ENCODE measurements around the gene UBE3D. TPM values are rescaled to one million over a fixed set of nuclear protein-coding genes. Genes with fewer than 3 reads are reported as not detected.

UBE3D gene
- total RNA-seq, 4 donors from 2014 or later = 5.3 to 12.4 (median 8.4) TPM

DNA sequence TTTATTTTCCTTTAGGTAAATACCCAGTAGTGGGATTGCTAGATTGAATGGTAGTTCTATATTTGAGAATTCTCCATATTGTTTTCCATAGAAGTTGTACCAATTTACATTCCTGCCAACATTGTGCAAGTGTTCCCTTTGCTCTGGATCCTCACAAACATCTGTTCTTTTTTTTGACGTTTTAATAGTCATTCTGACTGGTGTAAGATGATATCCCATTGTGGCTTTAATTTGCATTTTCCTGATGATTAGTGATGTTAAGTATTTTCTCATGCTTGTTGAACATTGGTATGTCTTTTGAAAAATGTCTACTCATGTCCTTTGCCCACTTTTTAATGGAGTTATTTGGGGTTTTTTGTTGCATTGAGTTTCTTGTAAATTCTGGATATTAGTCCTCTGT, 85.6 kb downstream of the UBE3D start:
- TF ChIP-seq, protein P1, sequence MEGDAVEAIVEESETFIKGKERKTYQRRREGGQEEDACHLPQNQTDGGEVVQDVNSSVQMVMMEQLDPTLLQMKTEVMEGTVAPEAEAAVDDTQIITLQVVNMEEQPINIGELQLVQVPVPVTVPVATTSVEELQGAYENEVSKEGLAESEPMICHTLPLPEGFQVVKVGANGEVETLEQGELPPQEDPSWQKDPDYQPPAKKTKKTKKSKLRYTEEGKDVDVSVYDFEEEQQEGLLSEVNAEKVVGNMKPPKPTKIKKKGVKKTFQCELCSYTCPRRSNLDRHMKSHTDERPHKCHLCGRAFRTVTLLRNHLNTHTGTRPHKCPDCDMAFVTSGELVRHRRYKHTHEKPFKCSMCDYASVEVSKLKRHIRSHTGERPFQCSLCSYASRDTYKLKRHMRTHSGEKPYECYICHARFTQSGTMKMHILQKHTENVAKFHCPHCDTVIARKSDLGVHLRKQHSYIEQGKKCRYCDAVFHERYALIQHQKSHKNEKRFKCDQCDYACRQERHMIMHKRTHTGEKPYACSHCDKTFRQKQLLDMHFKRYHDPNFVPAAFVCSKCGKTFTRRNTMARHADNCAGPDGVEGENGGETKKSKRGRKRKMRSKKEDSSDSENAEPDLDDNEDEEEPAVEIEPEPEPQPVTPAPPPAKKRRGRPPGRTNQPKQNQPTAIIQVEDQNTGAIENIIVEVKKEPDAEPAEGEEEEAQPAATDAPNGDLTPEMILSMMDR (IDR thresholded peaks at IDR 0.05) = no peak
- no peak for TF ChIP-seq POLR2A (IDR thresholded peaks at IDR 0.05)
- WGBS, 2 donors = 42 to 48% methylated on average over 1 of the region's 1 CpG
- no peaks in the 10 kb centered on the region for H3K36me3 ChIP-seq

GRCh38 chr6:82979657-82980056, 86.0 kb downstream of the UBE3D start:
- TF ChIP-seq POLR2A (IDR thresholded peaks at IDR 0.05) = no peak
- TF ChIP-seq, protein P1 (IDR thresholded peaks at IDR 0.05) = no peak
- WGBS, 2 donors = 75 to 80% methylated on average over 1 of the region's 1 CpG
- intact Hi-C loops (cut with DNase I) = no loop called here

More for the DNA sequence above, 85.6 kb downstream of the UBE3D start:
- DNase-seq = no peak
- Histone ChIP-seq H3K4me3 (no peak overlapping the region), H3K9me3 (no peaks in the 10 kb centered on the region), H3K4me1 (no peaks in the 10 kb centered on the region), H3K27ac (no peak overlapping the region), H3K27me3 (no peaks in the 10 kb centered on the region)
- intact Hi-C loops (cut with DNase I) = no loop called here

DNA sequence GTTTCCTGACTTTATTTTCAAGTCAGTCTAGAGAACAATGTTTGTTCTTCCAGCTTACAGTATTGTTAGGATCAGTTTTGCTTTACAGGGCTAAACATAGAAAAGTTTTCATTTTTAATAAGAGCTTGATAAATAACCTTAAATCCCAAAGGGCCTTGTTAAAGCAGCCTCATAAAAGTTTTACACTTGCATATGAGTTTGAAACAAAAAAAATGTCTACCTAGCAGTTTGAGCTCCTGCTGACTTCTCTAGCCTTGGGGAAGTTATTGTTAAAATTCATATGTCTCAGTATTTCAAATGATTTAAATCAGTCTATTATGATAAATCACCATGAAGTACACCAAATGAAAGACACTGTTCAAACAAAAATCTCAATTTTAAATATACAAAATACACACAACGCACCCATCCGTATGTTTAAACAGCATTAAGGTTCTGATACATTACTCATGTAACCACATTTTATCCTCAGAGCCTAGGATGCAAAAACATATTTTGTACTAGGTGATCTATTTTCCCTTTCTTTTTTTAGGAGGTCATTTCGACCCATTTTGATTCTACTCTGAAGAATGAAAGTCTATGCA, 87.2 kb downstream of the UBE3D start:
- Histone ChIP-seq H3K36me3 (no peaks in the 10 kb centered on the region), H3K4me3 (no peak overlapping the region), H3K4me1 (no peaks in the 10 kb centered on the region), H3K9me3 (no peaks in the 10 kb centered on the region), H3K27ac (no peak overlapping the region), H3K27me3 (no peaks in the 10 kb centered on the region)
- no peak for DNase-seq
- intact Hi-C loops (cut with DNase I) = no loop called here
- WGBS, 2 donors = 66 to 89% methylated on average over 3 of the region's 3 CpGs
- TF ChIP-seq POLR2A (IDR thresholded peaks at IDR 0.05) = no peak
- TF ChIP-seq, protein P1 (IDR thresholded peaks at IDR 0.05) = no peak

More at GRCh38 chr6:82979657-82980056, 86.0 kb downstream of the UBE3D start:
- no peak for DNase-seq
- no peak overlapping the region for H3K4me3 ChIP-seq
- H3K9me3 ChIP-seq = no peaks in the 10 kb centered on the region
- H3K36me3 ChIP-seq = no peaks in the 10 kb centered on the region
- no peak overlapping the region for H3K27ac ChIP-seq
- H3K4me1 ChIP-seq = no peaks in the 10 kb centered on the region
- no peaks in the 10 kb centered on the region for H3K27me3 ChIP-seq

- H3K4me3 ChIP-seq = no peak overlapping the region
- no peaks in the 10 kb centered on the region for H3K9me3 ChIP-seq
- TF ChIP-seq, protein P1 (IDR thresholded peaks at IDR 0.05) = no peak
- TF ChIP-seq POLR2A (IDR thresholded peaks at IDR 0.05) = no peak
- H3K27ac ChIP-seq = no peak overlapping the region
- H3K4me1 ChIP-seq = no peaks in the 10 kb centered on the region
- 90 to 95% methylated on average over 1 of the region's 1 CpG for WGBS, 2 donors
- no peaks in the 10 kb centered on the region for H3K36me3 ChIP-seq
- intact Hi-C loops (cut with DNase I) = no loop called here
- H3K27me3 ChIP-seq = no peaks in the 10 kb centered on the region
- no peak for DNase-seq
Observed at GRCh38 chr6:82976179-82976578, 89.5 kb downstream of the UBE3D start.

GRCh38 chr6:82971877-82972460, 93.7 kb downstream of the UBE3D start:
- 96 to 98% methylated on average over 3 of the region's 3 CpGs for WGBS, 2 donors
- Histone ChIP-seq H3K27me3 (no peaks in the 10 kb centered on the region), H3K36me3 (no peaks in the 10 kb centered on the region), H3K27ac (no peak overlapping the region), H3K4me1 (no peaks in the 10 kb centered on the region), H3K4me3 (no peak overlapping the region), H3K9me3 (no peaks in the 10 kb centered on the region)
- intact Hi-C loops (cut with DNase I) = no loop called here
- TF ChIP-seq, protein P1 (IDR thresholded peaks at IDR 0.05) = no peak
- no peak for TF ChIP-seq POLR2A (IDR thresholded peaks at IDR 0.05)
- DNase-seq = no peak
